ENCODE measurements around the gene CIAO2A.
"Not testable (repeated sequence)": the region's sequence is repeated elsewhere in the genome, so short reads cannot be mapped to it uniquely, and the experiment has no call there.

CIAO2A gene

GRCh38 chr15:64112073-64112772 is 18.6 kb upstream of the CIAO2A start:
- DNase-seq (ENCODE audit: low read depth in 3 of 3, low spot score in 1 of 3): no peak

DNA sequence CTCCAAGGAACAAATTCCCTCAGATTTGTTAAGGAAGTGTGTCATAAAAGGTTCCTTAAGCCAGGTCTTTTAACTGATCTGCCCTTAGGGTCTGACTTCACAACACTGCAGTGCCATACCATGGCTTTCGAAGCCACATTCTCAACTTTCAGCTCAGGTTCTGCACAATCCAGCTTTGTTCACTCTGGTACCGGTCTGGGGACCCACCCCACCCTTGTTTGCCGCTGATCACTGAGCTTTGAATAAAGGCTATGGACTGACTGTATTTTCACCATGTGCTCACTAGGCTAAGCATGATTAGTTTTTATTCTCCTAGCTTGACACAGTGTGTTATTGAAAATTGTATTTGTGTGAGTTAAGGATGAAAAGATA is 18.0 kb upstream of the CIAO2A start:
- no peak for DNase-seq (ENCODE audit: low read depth in 3 of 3, low spot score in 1 of 3)

GRCh38 chr15:64110950-64111678 is 17.5 kb upstream of the CIAO2A start:
- DNase-seq (ENCODE audit: low read depth in 3 of 3, low spot score in 1 of 3): no peak

GRCh38 chr15:64110108-64110701 is 16.6 kb upstream of the CIAO2A start:
- DNase-seq (ENCODE audit: low read depth in 3 of 3, low spot score in 1 of 3): not testable (repeated sequence)

DNA sequence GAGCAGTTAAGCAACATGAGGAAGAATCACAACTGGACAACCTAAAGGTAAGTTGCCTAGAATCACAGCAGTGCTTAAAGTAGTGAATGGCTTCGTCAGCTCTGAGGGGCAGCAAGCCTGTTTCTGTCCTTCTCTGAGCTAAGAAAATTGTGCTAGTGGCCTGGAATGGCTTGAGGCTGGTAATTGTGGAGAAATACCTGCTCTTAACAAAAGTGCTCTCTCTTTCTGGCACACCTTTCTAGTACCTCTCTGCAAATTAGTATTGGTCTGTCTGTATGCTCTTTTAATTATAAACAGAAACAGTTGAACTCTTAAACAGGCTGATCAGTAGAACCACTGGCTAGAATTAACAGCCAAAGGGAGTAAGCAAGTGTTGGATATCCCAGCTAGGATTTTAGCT is 13.7 kb upstream of the CIAO2A start:
- DNase-seq (ENCODE audit: low read depth in 3 of 3, low spot score in 1 of 3): no peak

DNA sequence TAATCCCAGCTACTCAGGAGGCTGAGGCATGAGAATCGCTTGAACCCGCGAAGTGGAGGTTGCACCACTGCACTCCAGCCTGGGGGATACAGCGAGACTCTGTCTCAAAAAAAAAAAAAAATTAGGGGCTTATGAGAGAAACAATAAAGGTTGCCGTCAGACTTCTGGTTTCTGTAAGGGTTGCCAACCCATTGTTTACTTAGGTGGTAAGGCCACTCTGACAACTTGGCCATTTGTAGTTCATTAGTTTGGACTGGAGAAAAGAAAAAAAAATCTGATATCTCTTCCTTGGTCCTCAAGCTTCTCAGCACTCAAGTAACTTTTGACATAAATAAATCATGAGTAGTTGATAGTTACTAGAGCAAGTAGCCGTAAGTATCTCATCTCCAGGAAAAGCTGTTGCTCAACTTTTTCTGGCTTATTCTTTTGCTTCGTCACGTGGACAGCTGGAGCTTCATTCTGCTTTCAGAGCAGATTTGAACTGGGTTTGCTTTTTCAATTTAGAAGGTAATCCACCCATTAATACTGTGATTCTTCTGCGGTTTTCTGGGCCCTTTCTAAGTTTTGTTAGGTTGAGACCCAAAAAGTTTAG is 11.6 kb upstream of the CIAO2A start:
- no peak for DNase-seq (ENCODE audit: low read depth in 3 of 3, low spot score in 1 of 3)

DNA sequence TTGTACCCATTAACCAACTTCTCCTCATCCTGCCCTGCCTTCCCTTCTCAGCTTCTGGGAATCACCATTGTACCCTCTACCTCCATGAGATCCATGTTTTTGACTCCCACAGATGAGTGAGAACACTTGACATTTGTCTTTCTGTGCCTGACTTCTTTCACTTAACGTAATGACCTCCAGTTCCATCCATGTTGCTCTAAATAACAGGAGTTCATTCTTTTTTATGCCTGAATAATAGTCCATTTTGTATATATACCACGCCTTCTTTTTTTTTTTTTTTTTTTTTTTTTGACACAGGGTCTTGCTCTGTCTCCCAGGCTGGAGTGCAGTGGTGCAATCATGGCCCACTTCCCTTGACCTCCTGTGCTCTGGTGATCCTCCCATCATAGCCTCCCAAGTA is 8.9 kb upstream of the CIAO2A start:
- DNase-seq (ENCODE audit: low read depth in 3 of 3, low spot score in 1 of 3): no peak

DNA sequence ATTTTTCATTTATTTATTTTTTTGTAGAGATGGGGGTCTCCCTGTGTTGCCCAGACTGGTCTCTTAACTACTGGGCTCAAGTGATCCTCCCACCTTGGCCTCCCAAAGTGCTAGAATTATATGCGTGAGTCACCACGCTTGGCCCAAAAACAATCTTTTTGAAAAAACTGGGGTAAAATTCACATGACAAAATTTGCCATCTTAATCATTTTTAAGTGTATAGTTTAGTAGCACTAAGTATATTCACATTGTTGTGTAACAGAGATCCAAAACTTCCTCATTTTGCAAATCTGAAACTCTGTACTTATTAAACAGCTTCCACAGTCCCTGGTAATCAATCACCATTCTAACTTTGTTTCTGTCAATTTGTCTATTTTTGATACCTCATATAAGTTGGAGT is 7.3 kb upstream of the CIAO2A start:
- no peak for DNase-seq (ENCODE audit: low read depth in 3 of 3, low spot score in 1 of 3)

- DNase-seq (ENCODE audit: low read depth in 3 of 3, low spot score in 1 of 3): no peak
These were observed 5.7 kb upstream of the CIAO2A start for GRCh38 chr15:64099379-64099778.

- no peak for DNase-seq (ENCODE audit: low read depth in 3 of 3, low spot score in 1 of 3)
These were observed 3.2 kb upstream of the CIAO2A start for GRCh38 chr15:64096668-64097384.

- peak; percentile 84 to 99 (median 95) for DNase-seq (ENCODE audit: low read depth in 3 of 3, low spot score in 1 of 3)
These were observed 2.4 kb upstream of the CIAO2A start, which contains the start of gene SNX1 for GRCh38 chr15:64095795-64096667. TSS of gene SNX1 (plus strand) at chr15:64095982. CDS start at chr15:64096014, 32 bp downstream.

GRCh38 chr15:64095431-64095794 is 1.8 kb upstream of the CIAO2A start:
- DNase-seq (ENCODE audit: low read depth in 3 of 3, low spot score in 1 of 3): no peak

DNA sequence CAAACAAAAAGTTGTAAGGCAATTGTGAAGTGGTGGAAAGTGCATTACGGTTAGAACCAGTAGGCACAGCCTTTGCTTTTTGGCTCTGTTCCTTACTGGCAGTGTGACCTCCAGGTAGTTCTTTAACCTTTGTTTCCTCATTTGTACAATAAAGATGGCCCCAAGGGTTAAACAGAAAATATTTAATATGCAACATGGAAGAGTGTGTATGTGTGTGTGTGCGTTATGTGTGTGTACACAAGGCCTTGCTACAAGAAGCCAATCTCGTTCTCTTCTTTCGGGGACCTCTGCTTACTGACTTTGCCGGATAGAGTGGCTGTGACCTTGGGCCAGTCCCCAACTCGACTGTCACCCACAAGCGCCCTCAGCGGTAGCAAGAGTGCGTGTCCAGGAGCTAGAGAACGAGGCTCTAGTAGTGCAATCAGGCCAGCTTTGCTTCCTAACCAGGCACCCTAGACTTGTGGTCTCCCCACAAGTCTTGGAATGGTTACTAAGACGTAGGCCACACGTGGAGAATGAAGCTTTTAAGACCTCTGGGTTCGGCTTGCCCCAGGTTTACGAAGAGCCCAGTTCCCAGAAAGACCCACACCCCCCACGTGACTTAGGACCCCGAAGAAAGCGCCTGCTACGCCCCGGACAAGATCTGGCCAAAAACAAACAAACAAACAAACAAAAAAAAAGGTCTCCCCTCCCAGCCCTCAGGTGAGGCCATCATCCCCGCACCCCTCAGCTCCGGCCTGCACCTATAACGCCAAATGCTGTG is 593 bp downstream of the CIAO2A start:
- peak in 1 of 3 donors; percentile 4 for DNase-seq (ENCODE audit: low read depth in 3 of 3, low spot score in 1 of 3)

- DNase-seq (ENCODE audit: low read depth in 3 of 3, low spot score in 1 of 3): no peak
These were observed 1.4 kb downstream of the CIAO2A start for GRCh38 chr15:64092075-64092820.

DNA sequence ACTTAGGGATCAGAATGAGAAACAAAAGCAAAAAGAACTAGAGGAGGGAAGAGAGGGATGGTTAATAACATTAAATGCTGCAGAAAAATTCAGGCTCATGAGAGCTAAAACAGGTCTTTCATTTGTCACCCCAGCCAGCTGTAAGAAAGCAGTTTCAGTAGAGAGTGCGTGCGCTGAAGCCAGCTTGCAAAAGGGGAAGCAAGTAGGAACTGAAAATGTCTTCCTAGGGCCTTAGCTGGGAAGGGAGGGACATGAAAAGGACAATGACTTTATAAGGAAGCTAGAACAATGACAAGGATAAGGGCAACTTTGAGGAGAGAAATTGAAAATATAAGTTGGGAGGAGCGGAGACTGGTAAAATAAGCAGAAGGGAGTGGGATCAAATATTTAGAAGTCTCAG is 3.1 kb downstream of the CIAO2A start:
- no peak for DNase-seq (ENCODE audit: low read depth in 3 of 3, low spot score in 1 of 3)

DNA sequence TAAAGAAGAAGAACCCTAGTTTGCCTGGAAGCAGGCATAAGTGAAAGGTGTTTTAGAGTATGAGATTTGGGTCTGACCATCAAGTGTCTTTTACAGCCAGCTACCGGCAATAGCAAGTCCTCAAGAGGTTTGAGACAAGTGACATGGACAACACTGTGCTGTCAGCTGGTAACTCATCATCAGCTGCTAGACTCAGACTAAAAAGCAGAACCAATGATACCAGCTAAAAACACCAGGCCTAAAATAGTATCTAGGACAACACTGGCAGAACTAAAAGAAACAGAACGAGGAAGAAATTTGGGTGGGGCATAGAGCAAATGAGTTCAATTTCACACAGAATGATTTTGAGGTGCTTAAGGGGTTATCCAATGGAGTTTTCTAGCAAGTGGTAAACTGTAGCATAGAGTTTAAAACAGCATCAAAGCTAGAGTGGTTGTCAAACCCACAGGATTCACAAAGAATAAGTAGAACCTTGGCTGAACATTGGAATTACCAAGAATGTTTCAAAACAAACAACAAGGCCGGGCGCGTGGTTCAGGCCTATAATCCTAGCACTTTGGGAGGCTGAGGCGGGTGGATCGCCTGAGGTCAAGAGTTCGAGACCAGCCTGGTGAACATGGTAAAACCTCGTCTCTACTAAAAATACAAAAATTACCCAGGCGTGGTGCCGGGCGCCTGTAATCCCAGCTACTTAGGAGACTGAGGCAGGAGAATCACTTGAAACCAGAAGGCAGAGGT is 3.9 kb downstream of the CIAO2A start:
- DNase-seq (ENCODE audit: low read depth in 3 of 3, low spot score in 1 of 3): no peak

- no peak for DNase-seq (ENCODE audit: low read depth in 3 of 3, low spot score in 1 of 3)
These were observed 10.9 kb downstream of the CIAO2A start for GRCh38 chr15:64082757-64083156.

- not testable (repeated sequence) for DNase-seq (ENCODE audit: low read depth in 3 of 3, low spot score in 1 of 3)
These were observed 20.1 kb downstream of the CIAO2A start for GRCh38 chr15:64073496-64073895.

Measured in stimulated activated CD4-positive, alpha-beta T cell treated with anti-CD3 and anti-CD28 coated beads, TNF-alpha, amount 100 ng/mL, for 1 hour (primary cell).